Muscle layer of duodenum (tissue), 2 donors: ENCODE measurements around the gene KIAA0513.
"Not testable (repeated sequence)": the region's sequence is repeated elsewhere in the genome, so short reads cannot be mapped to it uniquely, and the experiment has no call there.

Experiments used
- H3K27ac ChIP-seq: one replicate; pipeline ENCODE4 v1.7.0; 2013; ENCODE audit warnings: mild to moderate bottlenecking, low read length
- H3K27me3 ChIP-seq: one replicate; pipeline ENCODE4 v1.7.0; 2013; ENCODE audit warnings: low read depth, mild to moderate bottlenecking, control low read depth, low read length
- H3K36me3 ChIP-seq, 2 donors: one replicate each; pipeline ENCODE4 v1.7.0; 2013; ENCODE audit warnings: low read length in 2 of 2, control low read depth in 1 of 2, mild to moderate bottlenecking in 1 of 2; ENCODE audit not compliant: insufficient read depth in 2 of 2, control insufficient read depth in 1 of 2
- H3K4me1 ChIP-seq, 2 donors: one replicate each; pipeline ENCODE4 v1.7.0; 2013; ENCODE audit warnings: low read length in 2 of 2, mild to moderate bottlenecking in 2 of 2, control low read depth in 1 of 2, moderate library complexity in 1 of 2; ENCODE audit not compliant: insufficient read depth in 2 of 2, control insufficient read depth in 1 of 2
- H3K4me3 ChIP-seq, 2 donors: one replicate each; pipeline ENCODE4 v1.7.0; 2013; ENCODE audit warnings: low read length in 2 of 2, low read depth in 1 of 2, mild to moderate bottlenecking in 1 of 2
- H3K9me3 ChIP-seq, 2 donors: one replicate each; pipeline ENCODE4 v1.7.0; 2013; ENCODE audit warnings: low read length in 2 of 2, control low read depth in 1 of 2, mild to moderate bottlenecking in 1 of 2; ENCODE audit not compliant: control insufficient read depth in 1 of 2
- donor health status: healthy.

KIAA0513 gene

DNA sequence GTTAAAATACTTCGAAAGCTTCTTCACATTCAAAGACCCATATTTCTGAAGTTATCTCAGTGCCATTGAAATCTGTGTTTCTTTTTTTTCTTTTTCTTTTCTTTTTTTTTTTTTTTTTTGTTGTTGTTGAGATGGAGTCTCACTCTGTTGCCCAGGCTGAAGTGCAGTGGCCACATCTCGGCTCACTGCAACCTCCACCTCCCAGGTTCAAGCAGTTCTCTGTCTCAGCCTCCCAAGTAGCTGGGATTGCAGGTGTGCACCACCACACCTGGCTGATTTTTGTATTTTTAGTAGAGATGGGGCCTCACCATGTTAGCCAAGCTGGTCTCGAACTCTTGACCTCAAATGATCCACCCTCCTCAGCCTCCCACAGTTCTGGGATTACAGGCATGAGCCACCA lies 26.7 kb downstream of the KIAA0513 start:
- H3K4me1 ChIP-seq, result peaks cover 7 to 13% of the 10 kb centered on the region in 2 donors
- not testable (repeated sequence) for H3K27ac ChIP-seq, H3K4me3 ChIP-seq

DNA sequence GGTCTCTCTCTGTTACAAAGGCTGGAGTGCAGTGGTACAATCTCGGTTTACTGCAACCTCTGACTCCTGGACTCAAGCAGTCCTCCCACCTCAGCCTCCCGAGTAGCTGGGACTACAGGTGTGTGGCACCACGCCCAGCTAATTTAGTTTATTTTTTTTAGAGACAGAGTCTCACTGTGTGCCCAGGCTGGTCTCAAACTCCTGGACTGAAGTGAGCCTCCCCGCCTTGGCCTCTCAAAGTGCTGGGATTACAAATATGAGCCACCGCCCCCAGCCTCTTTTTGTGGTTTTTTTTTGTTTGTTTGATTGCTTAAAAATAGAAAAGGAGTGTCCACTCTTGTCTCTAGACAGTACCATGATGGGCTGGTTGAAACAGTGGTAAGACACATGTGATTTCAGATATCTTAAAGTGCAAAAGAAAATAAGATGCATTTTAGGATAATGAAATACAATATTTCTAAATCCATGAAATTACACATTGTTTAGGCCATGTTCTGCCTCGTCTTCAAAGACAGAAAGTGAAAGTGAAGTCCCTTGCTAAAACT lies 27.4 kb downstream of the KIAA0513 start:
- Histone ChIP-seq H3K9me3 (no peaks in the 10 kb centered on the region), H3K27ac (peak overlapping the region; percentile 59), H3K27me3 (no peaks in the 10 kb centered on the region), H3K4me1 (peaks cover 7 to 13% of the 10 kb centered on the region in 2 donors), H3K36me3 (no peaks in the 10 kb centered on the region), H3K4me3 (peak overlapping the region; percentile 22 to 56)

More for the DNA sequence above, 26.7 kb downstream of the KIAA0513 start:
- H3K36me3 ChIP-seq, H3K9me3 ChIP-seq, H3K27me3 ChIP-seq: not testable (repeated sequence)

DNA sequence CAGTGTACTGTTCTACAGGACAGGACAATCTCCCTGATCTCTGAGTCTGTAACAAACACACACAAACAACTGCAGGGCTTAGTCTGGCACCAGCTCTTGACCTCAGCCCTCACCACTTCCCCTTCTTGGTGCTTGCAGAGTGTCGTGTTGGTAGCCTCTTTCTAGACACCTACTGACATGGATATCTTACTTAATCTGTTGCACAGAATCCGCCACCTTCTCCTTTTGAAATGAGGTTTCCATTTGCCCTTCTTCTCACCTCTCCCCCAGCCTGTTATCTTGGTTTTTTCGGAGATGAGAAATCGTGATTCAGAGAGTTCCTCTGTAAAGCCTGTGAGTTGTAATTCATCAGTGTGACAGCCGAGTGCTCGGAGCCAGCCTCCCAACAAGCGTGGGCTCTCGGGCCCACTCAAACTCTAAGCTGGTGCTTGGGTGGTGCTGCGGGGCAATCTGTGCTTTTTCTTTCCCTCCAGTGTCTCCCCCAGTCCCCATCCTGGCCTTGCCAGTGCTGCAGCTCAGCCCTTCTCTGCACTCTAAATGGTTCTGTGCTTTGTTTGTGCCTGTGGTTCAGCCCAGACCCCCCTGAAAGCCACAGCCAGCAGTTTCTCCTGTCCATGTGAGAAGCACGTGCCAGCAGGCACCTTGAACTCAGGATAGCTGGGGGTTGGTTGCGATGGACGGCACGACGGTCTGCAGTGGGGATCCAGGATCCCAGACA lies 28.1 kb downstream of the KIAA0513 start:
- Histone ChIP-seq H3K36me3 (no peaks in the 10 kb centered on the region), H3K4me3 (peak overlapping the region; percentile 22 to 56), H3K27ac (peak overlapping the region; percentile 59), H3K9me3 (no peaks in the 10 kb centered on the region), H3K4me1 (peaks cover 7 to 13% of the 10 kb centered on the region in 2 donors), H3K27me3 (no peaks in the 10 kb centered on the region)

DNA sequence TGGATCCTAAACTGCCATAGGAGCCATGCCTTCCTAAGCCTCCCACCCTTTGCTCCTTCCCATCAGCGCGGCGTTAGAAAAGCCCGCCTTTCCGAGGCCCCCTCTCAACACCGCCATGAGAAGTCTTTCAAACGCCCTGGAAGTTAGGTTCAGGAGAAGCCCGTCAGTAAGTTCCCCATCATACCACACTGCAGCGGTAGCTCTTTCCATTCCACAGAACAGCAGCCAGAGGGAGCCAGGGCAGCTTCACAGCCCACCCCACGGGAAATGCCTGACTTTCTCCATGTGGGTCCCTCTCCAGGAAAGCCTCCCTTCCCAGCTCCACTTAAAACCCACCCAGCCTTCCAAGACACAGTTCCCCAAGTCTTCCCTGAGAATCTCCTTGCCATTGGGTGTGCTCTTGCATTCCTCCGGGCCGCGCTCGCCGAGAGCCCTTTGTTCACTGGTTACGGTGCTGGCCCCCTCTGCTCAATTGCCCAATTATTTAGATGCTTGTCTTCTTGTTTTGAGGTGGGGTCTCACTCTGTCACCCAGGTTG lies 28.7 kb downstream of the KIAA0513 start:
- Histone ChIP-seq H3K4me3 (peak overlapping the region; percentile 22 to 56), H3K27me3 (no peaks in the 10 kb centered on the region), H3K27ac (peak overlapping the region; percentile 59), H3K4me1 (peaks cover 7 to 13% of the 10 kb centered on the region in 2 donors), H3K36me3 (no peaks in the 10 kb centered on the region), H3K9me3 (no peaks in the 10 kb centered on the region)

DNA sequence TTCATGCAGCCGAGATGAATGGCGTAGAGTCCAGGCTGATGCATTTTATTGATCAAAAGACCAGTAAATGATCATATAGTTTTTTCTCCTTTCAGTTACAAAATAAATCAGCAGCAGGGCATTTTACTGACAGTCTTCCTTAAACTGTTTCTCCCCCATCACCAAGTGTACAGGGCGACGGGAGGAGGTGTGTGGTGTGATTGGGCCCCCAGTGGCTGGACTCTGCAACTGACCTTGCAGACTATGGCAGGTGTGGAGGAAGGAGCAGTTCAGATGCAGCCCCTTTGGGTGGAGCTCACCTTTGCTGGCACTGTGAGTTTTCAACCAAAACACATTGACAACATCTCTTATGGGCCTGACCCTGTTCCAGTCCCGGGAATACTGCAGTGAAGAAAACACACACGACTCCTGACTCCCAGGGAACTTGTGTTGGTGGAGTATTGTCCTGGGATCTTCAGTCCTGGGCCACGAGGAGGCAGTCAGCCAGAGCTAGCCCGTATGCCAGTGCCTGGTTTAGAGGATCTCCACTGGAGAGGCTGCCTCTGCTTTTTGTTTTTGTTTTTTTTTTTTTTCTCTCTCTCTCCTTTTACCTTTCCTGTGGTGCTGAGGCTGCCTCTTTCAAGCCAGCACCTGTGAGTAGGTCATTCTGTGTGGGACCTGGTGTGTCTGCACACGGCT lies 29.8 kb downstream of the KIAA0513 start:
- H3K36me3 ChIP-seq, result no peaks in the 10 kb centered on the region
- H3K27ac ChIP-seq, result no peak overlapping the region
- no peaks in the 10 kb centered on the region for H3K27me3 ChIP-seq
- no peak overlapping the region for H3K4me3 ChIP-seq
- peaks cover 7 to 13% of the 10 kb centered on the region in 2 donors for H3K4me1 ChIP-seq
- H3K9me3 ChIP-seq, result no peaks in the 10 kb centered on the region

DNA sequence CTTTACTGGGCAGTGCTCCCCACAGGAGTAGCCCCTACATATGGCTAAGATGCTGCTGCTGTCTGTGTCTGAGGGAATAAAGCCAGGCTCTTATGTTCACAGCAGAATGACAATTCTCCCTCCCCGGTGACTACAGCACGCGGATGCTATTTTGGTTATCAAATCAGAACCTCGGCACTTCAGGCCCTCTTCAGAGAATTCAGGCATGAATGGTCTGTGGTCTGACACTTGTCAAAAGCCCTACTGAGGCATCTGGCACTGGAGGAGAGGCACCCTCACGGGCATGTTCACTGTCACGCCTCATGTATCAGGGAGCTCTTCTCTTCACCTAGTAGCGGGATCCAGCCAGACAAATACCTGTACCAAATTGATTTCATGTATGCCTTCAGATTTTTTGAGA lies 30.4 kb downstream of the KIAA0513 start:
- H3K27ac ChIP-seq, result no peak overlapping the region

DNA sequence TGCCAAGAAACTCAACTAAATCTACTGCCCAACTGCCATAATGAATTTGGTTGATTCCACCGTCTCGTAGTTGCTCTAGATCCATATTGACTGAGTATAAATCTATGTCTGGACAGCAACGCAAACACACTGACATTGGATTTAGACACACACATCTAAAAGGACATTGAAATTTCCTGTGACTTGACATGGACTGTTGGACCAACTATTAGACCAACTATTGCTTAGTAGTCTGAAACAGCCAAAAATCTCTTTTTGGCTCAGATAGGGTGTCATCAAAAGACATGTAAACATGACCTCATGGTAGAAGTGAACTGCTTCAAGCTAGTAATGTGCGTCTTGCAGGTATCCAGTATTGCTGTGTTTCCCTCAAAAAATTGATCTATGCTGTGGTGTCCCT lies 31.3 kb downstream of the KIAA0513 start:
- H3K9me3 ChIP-seq, result no peaks in the 10 kb centered on the region
- no peaks in the 10 kb centered on the region for H3K36me3 ChIP-seq
- no peak overlapping the region for H3K4me3 ChIP-seq
- no peaks in the 10 kb centered on the region for H3K27me3 ChIP-seq
- peaks cover 7 to 13% of the 10 kb centered on the region in 2 donors for H3K4me1 ChIP-seq
- H3K27ac ChIP-seq, result no peak overlapping the region

More for the DNA sequence above, 30.4 kb downstream of the KIAA0513 start:
- no peaks in the 10 kb centered on the region for H3K27me3 ChIP-seq
- H3K4me1 ChIP-seq, result peaks cover 7 to 13% of the 10 kb centered on the region in 2 donors
- H3K9me3 ChIP-seq, result no peaks in the 10 kb centered on the region
- no peak overlapping the region for H3K4me3 ChIP-seq
- no peaks in the 10 kb centered on the region for H3K36me3 ChIP-seq

DNA sequence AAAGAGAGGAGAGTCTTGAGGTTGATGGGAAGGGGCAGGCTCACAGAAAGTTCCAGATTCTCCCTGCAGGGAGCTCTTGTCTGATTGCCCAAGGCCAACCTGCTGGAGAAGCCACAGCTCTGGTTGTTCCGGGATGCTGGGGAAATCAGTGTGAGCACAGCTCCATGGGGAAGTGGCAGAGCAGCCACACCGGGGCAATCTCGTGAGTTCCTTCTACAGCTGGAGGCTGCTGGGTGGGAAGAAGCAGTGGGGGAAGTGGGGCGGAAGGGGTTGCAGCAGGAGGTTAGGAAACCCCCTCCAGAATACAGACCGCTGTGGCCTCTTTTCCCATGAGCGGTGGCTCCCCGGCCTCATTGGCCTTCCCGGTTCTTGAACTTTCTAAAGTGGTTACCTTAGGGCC lies 34.0 kb downstream of the KIAA0513 start:
- Histone ChIP-seq H3K27ac (no peak overlapping the region), H3K9me3 (no peaks in the 10 kb centered on the region), H3K4me1 (peaks cover 0 to 3% of the 10 kb centered on the region in 2 donors), H3K27me3 (no peaks in the 10 kb centered on the region), H3K4me3 (no peak overlapping the region), H3K36me3 (no peaks in the 10 kb centered on the region)

DNA sequence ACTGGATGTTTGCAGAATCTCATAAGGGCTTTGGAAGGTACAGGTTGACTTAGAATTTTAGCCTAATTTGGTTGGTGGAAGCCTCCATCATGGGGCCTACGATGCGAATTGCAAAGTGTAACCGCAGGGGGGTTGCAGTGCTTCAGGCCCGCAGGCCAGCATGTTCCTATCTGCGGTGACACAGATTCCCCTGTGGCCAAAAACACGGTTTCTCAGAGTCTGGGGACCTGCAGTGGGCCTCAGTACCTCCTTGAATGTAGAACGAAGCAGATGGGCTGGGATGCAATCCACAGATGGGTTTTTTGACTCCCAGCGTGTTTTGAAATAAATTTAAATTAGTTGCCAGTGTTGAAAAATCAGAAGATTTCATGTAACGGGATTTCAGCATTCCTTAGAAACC lies 34.7 kb downstream of the KIAA0513 start:
- Histone ChIP-seq H3K36me3 (peaks cover 4 to 8% of the 10 kb centered on the region in 2 donors), H3K4me3 (no peak overlapping the region), H3K27me3 (no peaks in the 10 kb centered on the region), H3K4me1 (no peaks in the 10 kb centered on the region), H3K27ac (no peak overlapping the region), H3K9me3 (no peaks in the 10 kb centered on the region)

DNA sequence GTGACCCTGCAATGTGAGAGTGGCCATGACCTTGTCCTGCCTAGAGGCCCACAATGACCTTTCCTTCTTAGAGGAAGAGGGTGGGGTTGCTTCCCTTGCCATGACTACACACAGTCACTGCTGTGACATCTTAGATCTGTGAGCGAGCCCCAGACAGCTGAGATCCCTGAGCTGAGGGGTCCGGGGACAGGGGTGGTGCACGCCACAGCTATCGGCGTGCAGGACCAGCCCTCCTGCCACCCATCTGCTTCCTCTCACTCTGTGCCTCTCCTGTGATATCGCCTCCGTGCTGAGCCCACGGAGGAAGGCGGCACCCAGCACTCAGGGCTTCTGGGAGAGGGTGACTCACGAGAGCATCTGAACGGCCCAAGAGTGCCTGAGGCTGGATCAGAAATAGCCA lies 35.2 kb downstream of the KIAA0513 start:
- no peaks in the 10 kb centered on the region for H3K27me3 ChIP-seq
- H3K27ac ChIP-seq, result no peak overlapping the region
- no peaks in the 10 kb centered on the region for H3K9me3 ChIP-seq
- no peak overlapping the region for H3K4me3 ChIP-seq
- H3K4me1 ChIP-seq, result no peaks in the 10 kb centered on the region
- H3K36me3 ChIP-seq, result peaks cover 7 to 12% of the 10 kb centered on the region in 2 donors

DNA sequence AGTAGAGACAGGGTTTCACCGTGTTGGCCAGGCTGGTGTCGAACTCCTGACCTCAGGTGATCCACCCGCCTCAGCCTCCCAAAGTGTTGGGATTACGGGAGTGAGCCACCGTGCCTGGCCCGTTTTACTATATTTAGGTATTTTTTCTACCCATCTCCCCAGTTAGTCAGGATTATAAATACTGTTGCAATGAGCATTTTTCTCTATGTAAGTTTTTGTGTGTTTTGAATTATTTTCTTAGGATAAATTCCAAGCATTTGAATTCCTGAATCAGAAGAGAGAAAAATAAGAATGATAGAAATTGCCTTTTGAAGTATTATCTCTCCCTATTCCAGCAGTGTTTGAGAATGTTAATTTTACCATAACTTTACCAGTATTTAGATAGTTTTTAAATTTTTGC lies 36.6 kb downstream of the KIAA0513 start:
- H3K27ac ChIP-seq, result no peak overlapping the region

More for the DNA sequence above, 36.6 kb downstream of the KIAA0513 start:
- Histone ChIP-seq H3K27me3 (no peaks in the 10 kb centered on the region), H3K4me1 (no peaks in the 10 kb centered on the region), H3K36me3 (peaks cover 9 to 20% of the 10 kb centered on the region in 2 donors), H3K4me3 (no peak overlapping the region), H3K9me3 (no peaks in the 10 kb centered on the region)
